K562 (cell line): ENCODE data around the gene WNT2. TPM values are rescaled to one million over a fixed set of nuclear protein-coding genes. Genes with fewer than 3 reads are reported as not detected.

Experiments
- ATAC-seq: fragments of 200-7000 bp; cut with Tn5 transposase; 3 replicates; pipeline ENCODE4 v1.9.1; 2020; ENCODE audit warnings: moderate library complexity
- BruUV-seq: library from RNA; stranded (reverse); fragments of 400-500 nt; replicated peaks from 2 replicates; lab custom pipeline; 2021; lab: Mats Ljungman, UMichigan
- CTCF ChIA-PET: fragments of 300-600 bp; formaldehyde crosslinking; extraction: SDS; loops from one replicate; lab custom pipeline; 2021; ENCODE audit warnings: low intra/inter-chr PET ratio; lab: Yijun Ruan, JAX
- POLR2A ChIA-PET: fragments of 300-600, 350-650 bp; sonication (Branson Sonifier 250); formaldehyde crosslinking; extraction: SDS; loops from one replicate; lab custom pipeline; 2021; ENCODE audit warnings: antibody characterized with exemption, inconsistent platforms; lab: Yijun Ruan, JAX
- DNase-seq, 4 experiments: peaks; one replicate each; pipeline versions ENCODE4 v3.0.0 to v3.0.0-alpha.2; 2011 to 2018; ENCODE audit warnings: low spot score in 3 of 4, mixed read lengths in 3 of 4; ENCODE audit errors: extremely low read depth in 1 of 4
- FAIRE-seq: peaks from 2 replicates; lab custom pipeline; 2011; peaks lifted over from hg19 to GRCh38; lab: Jason Lieb, UNC
- H2AFZ ChIP-seq: 2 replicates; pipeline ENCODE4 v1.6.0; 2011; ENCODE audit warnings: low read depth, low read length, control low read depth, inconsistent platforms
- H3K27ac ChIP-seq: fragments of 200-600 bp; 3 replicates; pipeline ENCODE4 v1.8.0; 2011; ENCODE audit warnings: low read depth, mild to moderate bottlenecking, control low read depth, inconsistent platforms, low read length, moderate library complexity, mixed read lengths; ENCODE audit errors: extremely low read depth
- H3K27me3 ChIP-seq, 2 experiments: fragments of 300-600 bp in 1 of 2; 2 replicates in 1 of 2; 3 replicates in 1 of 2; pipeline versions ENCODE4 v1.6.0 to v1.8.0; 2011; ENCODE audit warnings: inconsistent platforms in 2 of 2, low read length in 2 of 2, mild to moderate bottlenecking in 1 of 2, mixed read lengths in 1 of 2, moderate library complexity in 1 of 2; ENCODE audit not compliant: control insufficient read depth in 2 of 2, insufficient read depth in 2 of 2
- H3K36me3 ChIP-seq: fragments of 300-600 bp; 3 replicates; pipeline ENCODE4 v1.8.0; 2011; ENCODE audit warnings: mild to moderate bottlenecking, low read length, inconsistent platforms; ENCODE audit not compliant: control insufficient read depth, insufficient read depth
- H3K4me1 ChIP-seq, 2 experiments: fragments of 200-600 bp in 1 of 2; replicated peaks in 1 of 2; 2 replicates in 1 of 2; 3 replicates in 1 of 2; pipeline versions ENCODE4 v1.5.1 to v1.8.0; 2011; ENCODE audit warnings: inconsistent platforms in 2 of 2, low read length in 2 of 2, mild to moderate bottlenecking in 1 of 2, mixed read lengths in 1 of 2, moderate library complexity in 1 of 2; ENCODE audit not compliant: control insufficient read depth in 2 of 2, insufficient read depth in 2 of 2
- H3K4me2 ChIP-seq: 2 replicates; pipeline ENCODE4 v1.6.1; 2011; ENCODE audit warnings: low read length, control low read depth, inconsistent platforms, mixed read lengths; ENCODE audit not compliant: insufficient read depth
- H3K4me3 ChIP-seq: fragments of 200-600 bp; sonication (generic), shearing (Covaris generic); 2 replicates; pipeline ENCODE4 v1.5.1; 2016; ENCODE audit warnings: control low read depth, inconsistent platforms
- H3K79me2 ChIP-seq: fragments of 200-600 bp; 3 replicates; pipeline ENCODE4 v1.8.0; 2011; ENCODE audit warnings: low read length, inconsistent platforms; ENCODE audit not compliant: control insufficient read depth, insufficient read depth
- H3K9ac ChIP-seq, 2 experiments: 2 replicates each; pipeline versions ENCODE4 v1.6.0 to v1.6.1; 2011; ENCODE audit warnings: low read depth in 2 of 2, low read length in 2 of 2, control low read depth in 1 of 2, inconsistent platforms in 1 of 2, mild to moderate bottlenecking in 1 of 2, mixed read lengths in 1 of 2; ENCODE audit not compliant: insufficient read depth in 1 of 2
- H3K9me1 ChIP-seq: one replicate; pipeline ENCODE4 v1.6.0; 2011; ENCODE audit warnings: inconsistent platforms, mild to moderate bottlenecking, low read length, moderate library complexity; ENCODE audit not compliant: control insufficient read depth, insufficient read depth
- H3K9me3 ChIP-seq: replicated peaks from 2 replicates; pipeline ENCODE4 v1.5.1; 2011; ENCODE audit warnings: low read depth, low read length, inconsistent platforms; ENCODE audit not compliant: control insufficient read depth, insufficient read depth
- H4K20me1 ChIP-seq: replicated peaks from 2 replicates; pipeline ENCODE4 v1.6.1; 2011; ENCODE audit warnings: low read length, inconsistent platforms, mixed read lengths; ENCODE audit not compliant: control insufficient read depth, insufficient read depth
- BDP1 ChIP-seq: IDR thresholded peaks from 3 replicates; pipeline ENCODE4 v1.6.1; 2011; ENCODE audit not compliant: insufficient read length, insufficient read depth
- BMI1 ChIP-seq: fragments of 150-350 bp; IDR thresholded peaks from 2 replicates; pipeline ENCODE4 v1.6.1; 2014; ENCODE audit warnings: low read length
- E2F6 ChIP-seq, 2 experiments: IDR thresholded peaks; 2 replicates each; pipeline ENCODE4 v1.6.1; 2011; ENCODE audit warnings: borderline replicate concordance in 1 of 2, control low read depth in 1 of 2, low read depth in 1 of 2, low read length in 1 of 2, mild to moderate bottlenecking in 1 of 2, mixed read lengths in 1 of 2, moderate library complexity in 1 of 2; ENCODE audit not compliant: insufficient read depth in 1 of 2, insufficient read length in 1 of 2, poor library complexity in 1 of 2, severe bottlenecking in 1 of 2; ENCODE audit errors: extremely low read depth in 1 of 2
- ETV1 ChIP-seq: fragments of 450-650 bp; conservative IDR thresholded peaks from 2 replicates; pipeline ENCODE4 v1.6.1; 2016; ENCODE audit warnings: missing genetic modification characterization, control low read depth, low read depth, missing compliant biosample characterization
- ETV6 ChIP-seq, 3 experiments: fragments of 150-350 bp in 1 of 3; sonication (generic) in 1 of 3; formaldehyde crosslinking in 1 of 3; IDR thresholded peaks; 2 replicates each; pipeline versions ENCODE4 v1.6.1 to v1.8.0; 2014 to 2022; ENCODE audit warnings: borderline replicate concordance in 2 of 3, low read depth in 2 of 3, antibody characterized with exemption in 1 of 3, low read length in 1 of 3, mild to moderate bottlenecking in 1 of 3, missing genetic modification reagents in 1 of 3
- FOXJ2 ChIP-seq: fragments of 200-800 bp; sonication (Bioruptor generic); IDR thresholded peaks from 2 replicates; pipeline ENCODE4 v1.6.1; 2016; ENCODE audit warnings: missing genetic modification characterization, missing compliant biosample characterization
- ID3 ChIP-seq, 2 experiments: fragments of 250-450 bp in 1 of 2; fragments of 450-650 bp in 1 of 2; sonication (Bioruptor Pico) in 1 of 2; IDR thresholded peaks; 2 replicates each; pipeline versions ENCODE4 v1.6.1 to v1.8.0; 2016 to 2021; ENCODE audit warnings: mild to moderate bottlenecking in 2 of 2, moderate library complexity in 2 of 2, missing compliant biosample characterization in 1 of 2, missing genetic modification characterization in 1 of 2
- ILF3 ChIP-seq: fragments of 450-650 bp; IDR thresholded peaks from 2 replicates; pipeline ENCODE4 v1.6.1; 2018; ENCODE audit warnings: antibody characterized with exemption, mild to moderate bottlenecking, moderate library complexity, borderline replicate concordance
- IRF9 ChIP-seq: fragments of 450-650 bp; IDR thresholded peaks from 2 replicates; pipeline ENCODE4 v1.6.1; 2016; ENCODE audit warnings: missing biosample characterization, missing genetic modification characterization
- MYC ChIP-seq, 2 experiments: fragments of 250-450 bp in 1 of 2; sonication (Bioruptor Pico) in 1 of 2; IDR thresholded peaks; 2 replicates each; pipeline versions ENCODE4 v1.5.1 to v1.6.1; 2012 to 2021; ENCODE audit warnings: low read depth in 2 of 2, borderline replicate concordance in 1 of 2, improper control_type of control experiment in 1 of 2, low read length in 1 of 2, mild to moderate bottlenecking in 1 of 2, moderate library complexity in 1 of 2
- NELFE ChIP-seq: IDR thresholded peaks from 2 replicates; pipeline ENCODE4 v1.6.1; 2011; ENCODE audit warnings: mild to moderate bottlenecking; ENCODE audit not compliant: insufficient read depth, insufficient read length
- PURB ChIP-seq: sonication (generic); formaldehyde crosslinking; IDR thresholded peaks from 2 replicates; pipeline ENCODE4 v1.9.0; 2021; ENCODE audit warnings: low read depth, mild to moderate bottlenecking, missing genetic modification reagents
- SNRNP70 ChIP-seq: fragments of 200-400 bp; formaldehyde crosslinking; optimal IDR thresholded peaks from 2 replicates; pipeline ENCODE3; 2017; ENCODE audit warnings: low read depth, low read length
- ZKSCAN1 ChIP-seq: fragments of 150-350 bp; IDR thresholded peaks from 2 replicates; pipeline ENCODE4 v1.6.1; 2016; ENCODE audit warnings: low read depth, low read length
- ZNF23 ChIP-seq: fragments of 250-450 bp; sonication (Bioruptor Pico); IDR thresholded peaks from 2 replicates; pipeline ENCODE4 v1.4.0; 2020; ENCODE audit warnings: mild to moderate bottlenecking
- ZNF232 ChIP-seq: sonication (generic); formaldehyde crosslinking; IDR thresholded peaks from 2 replicates; pipeline ENCODE4 v1.8.0; 2022; ENCODE audit warnings: mild to moderate bottlenecking, missing genetic modification reagents
- in situ Hi-C: fragments of 300-500 bp; cut with MboI; formaldehyde crosslinking; loops from 4 replicates; pipeline ENCODE4 v1.15.0; 2018; ENCODE audit warnings: inconsistent platforms, mixed read lengths
- intact Hi-C: fragments of 100-400 bp; cut with micrococcal nuclease; formaldehyde crosslinking; loops from 2 replicates; pipeline ENCODE4 v1.14.2; 2022
- polyA plus RNA-seq, 8 experiments: library from polyadenylated mRNA; depleted of rRNA in 4 of 8; stranded (reverse) in 5 of 8; unstranded in 3 of 8; fragments of >200 nt; fragmentation: Nextera tagmentation in 2 of 8; fragmentation: Illumina TruSeq in 1 of 8; extraction: Ambion mirVana in 2 of 8; extraction: Trizol in 1 of 8; gene quantifications; 2 replicates each; pipeline versions ENCODE4 v1.2.1 to v1.2.3, GENCODE V29; 2011 to 2014; ENCODE audit warnings: inconsistent platforms in 1 of 8, missing spikeins in 1 of 8
- total RNA-seq, 7 experiments: library from RNA; depleted of rRNA in 6 of 7; stranded (reverse); fragments of >200 nt in 6 of 7; fragmentation: Illumina TruSeq in 2 of 7; extraction: Trizol in 2 of 7; gene quantifications; 2 replicates each; pipeline versions ENCODE4 v1.2.1 to v1.2.3, GENCODE V29; 2011 to 2021; ENCODE audit warnings: low replicate concordance in 1 of 7
- TF ChIP-seq, protein P1 (sequence below): fragments of 450-650 bp; IDR thresholded peaks from 2 replicates; pipeline ENCODE4 v1.6.1; 2016; ENCODE audit warnings: mild to moderate bottlenecking

WNT2 gene
- total and polyA plus RNA-seq, 9 of the 15 experiments (the other 6 are each of a cell fraction or from before 2014, with no cell fraction given), result 0.04 TPM; not detected in 8

DNA sequence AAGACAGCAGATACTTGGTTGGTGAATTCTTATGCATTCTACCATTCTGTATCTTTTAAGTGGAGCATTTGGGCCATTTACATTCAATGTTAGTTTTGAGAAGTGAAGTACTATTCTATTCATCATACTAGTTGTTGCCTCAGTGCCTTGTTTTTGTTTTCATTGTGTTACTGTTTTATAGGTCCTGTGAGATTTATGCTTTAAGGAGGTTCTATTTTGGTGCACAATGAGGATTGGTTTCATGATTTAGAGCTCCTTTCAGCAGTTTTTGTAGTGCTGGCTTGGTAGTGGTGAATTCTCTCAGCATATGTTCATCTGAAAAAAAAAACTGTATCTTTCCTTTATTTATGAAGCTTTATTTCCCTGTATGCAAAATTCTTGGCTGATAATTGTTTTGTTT, 23.3 kb upstream of the WNT2 start:
- H3K27ac ChIP-seq, result no peak overlapping the region
- POLR2A ChIA-PET, result no interaction called here
- TF ChIP-seq E2F6 (IDR thresholded peaks at IDR 0.05; ENCODE audit: borderline replicate concordance in 1 of 2, extremely low read depth in 1 of 2, insufficient read depth in 1 of 2, insufficient read length in 1 of 2, low read depth in 1 of 2, low read length in 1 of 2, poor library complexity in 1 of 2, severe bottlenecking in 1 of 2), result no peak
- TF ChIP-seq NELFE, result no peak
- no peak for TF ChIP-seq ZNF232 (CRISPR knock-in tag)
- TF ChIP-seq ZKSCAN1, result no peak
- TF ChIP-seq BMI1, result no peak
- TF ChIP-seq ETV6 (IDR thresholded peaks at IDR 0.05; ENCODE audit: borderline replicate concordance in 1 of 2, low read depth in 2 of 2, low read length in 1 of 2), result no peak
- no peak for TF ChIP-seq ETV6 (CRISPR knock-in tag; IDR thresholded peaks at IDR 0.05; ENCODE audit: borderline replicate concordance)
- TF ChIP-seq ID3 (CRISPR knock-in tag; IDR thresholded peaks at IDR 0.05), result no peak
- TF ChIP-seq ID3 (tag; IDR thresholded peaks at IDR 0.05), result no peak
- TF ChIP-seq PURB (CRISPR knock-in tag), result no peak
- TF ChIP-seq ETV1, result no peak
- no peak for TF ChIP-seq ILF3
- TF ChIP-seq SNRNP70, result no peak
- TF ChIP-seq MYC (IDR thresholded peaks at IDR 0.05; ENCODE audit: low read depth, low read length), result no peak
- no peak for TF ChIP-seq MYC (CRISPR knock-in tag; IDR thresholded peaks at IDR 0.05; ENCODE audit: borderline replicate concordance, low read depth)
- no peak for TF ChIP-seq ZNF23 (CRISPR knock-in tag)
- no peak for TF ChIP-seq FOXJ2
- TF ChIP-seq BDP1, result no peak
- no peak for TF ChIP-seq IRF9 (tag)
- TF ChIP-seq, protein P1, sequence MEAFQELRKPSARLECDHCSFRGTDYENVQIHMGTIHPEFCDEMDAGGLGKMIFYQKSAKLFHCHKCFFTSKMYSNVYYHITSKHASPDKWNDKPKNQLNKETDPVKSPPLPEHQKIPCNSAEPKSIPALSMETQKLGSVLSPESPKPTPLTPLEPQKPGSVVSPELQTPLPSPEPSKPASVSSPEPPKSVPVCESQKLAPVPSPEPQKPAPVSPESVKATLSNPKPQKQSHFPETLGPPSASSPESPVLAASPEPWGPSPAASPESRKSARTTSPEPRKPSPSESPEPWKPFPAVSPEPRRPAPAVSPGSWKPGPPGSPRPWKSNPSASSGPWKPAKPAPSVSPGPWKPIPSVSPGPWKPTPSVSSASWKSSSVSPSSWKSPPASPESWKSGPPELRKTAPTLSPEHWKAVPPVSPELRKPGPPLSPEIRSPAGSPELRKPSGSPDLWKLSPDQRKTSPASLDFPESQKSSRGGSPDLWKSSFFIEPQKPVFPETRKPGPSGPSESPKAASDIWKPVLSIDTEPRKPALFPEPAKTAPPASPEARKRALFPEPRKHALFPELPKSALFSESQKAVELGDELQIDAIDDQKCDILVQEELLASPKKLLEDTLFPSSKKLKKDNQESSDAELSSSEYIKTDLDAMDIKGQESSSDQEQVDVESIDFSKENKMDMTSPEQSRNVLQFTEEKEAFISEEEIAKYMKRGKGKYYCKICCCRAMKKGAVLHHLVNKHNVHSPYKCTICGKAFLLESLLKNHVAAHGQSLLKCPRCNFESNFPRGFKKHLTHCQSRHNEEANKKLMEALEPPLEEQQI, result no peak

More for the DNA sequence above, 23.3 kb upstream of the WNT2 start:
- no peaks in the 10 kb centered on the region for H3K9me3 ChIP-seq
- no peak for DNase-seq
- no peaks in the 10 kb centered on the region for H4K20me1 ChIP-seq
- H3K4me1 ChIP-seq, result no peaks in the 10 kb centered on the region
- H3K79me2 ChIP-seq, result no peaks in the 10 kb centered on the region
- FAIRE-seq, result no peak
- H3K9me1 ChIP-seq, result no peaks in the 10 kb centered on the region
- in situ Hi-C loops, result no loop called here
- BruUV-seq, result no TSS peak
- CTCF ChIA-PET, result no interaction called here
- no peaks in the 10 kb centered on the region for H3K27me3 ChIP-seq
- no peak for ATAC-seq
- no peaks in the 10 kb centered on the region for H3K36me3 ChIP-seq
- H3K9ac ChIP-seq, result no peak overlapping the region
- no peak overlapping the region for H2AFZ ChIP-seq
- H3K4me2 ChIP-seq, result no peak overlapping the region
- no peak overlapping the region for H3K4me3 ChIP-seq
- intact Hi-C loops, result no loop called here
